ENCODE measurements around the gene EPAS1.

GRCh38 chr2:46385786-46386577 lies 88.8 kb downstream of the EPAS1 start:
- TF ChIP-seq CTCF (IDR thresholded peaks at IDR 0.05) (no peak), POLR2A (IDR thresholded peaks at IDR 0.05) (no peak)

Data from adrenal gland (tissue), 5 donors.